ENCODE results near the gene JPH3.

DNA sequence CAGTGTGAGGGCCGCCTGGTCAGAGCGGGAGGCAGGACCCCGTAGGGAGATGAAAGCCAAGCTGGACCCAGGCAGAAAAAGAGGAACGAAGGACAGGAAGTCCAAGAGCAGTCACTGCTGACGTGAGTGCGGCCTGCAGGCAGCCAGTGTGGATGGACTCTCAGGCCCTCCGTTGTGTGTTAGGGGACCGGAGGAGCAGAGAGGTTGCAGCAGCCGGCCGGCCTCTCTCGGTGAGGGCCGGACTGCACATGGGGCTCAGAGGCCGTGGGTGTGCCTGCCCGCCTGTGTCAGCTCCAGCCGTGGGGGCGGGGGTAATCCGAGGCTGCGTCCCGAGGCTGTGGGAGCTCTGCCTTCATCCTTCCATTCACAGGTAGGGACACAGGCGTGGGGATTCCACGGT, 67.4 kb downstream of the JPH3 start:
- TF ChIP-seq, protein P1, sequence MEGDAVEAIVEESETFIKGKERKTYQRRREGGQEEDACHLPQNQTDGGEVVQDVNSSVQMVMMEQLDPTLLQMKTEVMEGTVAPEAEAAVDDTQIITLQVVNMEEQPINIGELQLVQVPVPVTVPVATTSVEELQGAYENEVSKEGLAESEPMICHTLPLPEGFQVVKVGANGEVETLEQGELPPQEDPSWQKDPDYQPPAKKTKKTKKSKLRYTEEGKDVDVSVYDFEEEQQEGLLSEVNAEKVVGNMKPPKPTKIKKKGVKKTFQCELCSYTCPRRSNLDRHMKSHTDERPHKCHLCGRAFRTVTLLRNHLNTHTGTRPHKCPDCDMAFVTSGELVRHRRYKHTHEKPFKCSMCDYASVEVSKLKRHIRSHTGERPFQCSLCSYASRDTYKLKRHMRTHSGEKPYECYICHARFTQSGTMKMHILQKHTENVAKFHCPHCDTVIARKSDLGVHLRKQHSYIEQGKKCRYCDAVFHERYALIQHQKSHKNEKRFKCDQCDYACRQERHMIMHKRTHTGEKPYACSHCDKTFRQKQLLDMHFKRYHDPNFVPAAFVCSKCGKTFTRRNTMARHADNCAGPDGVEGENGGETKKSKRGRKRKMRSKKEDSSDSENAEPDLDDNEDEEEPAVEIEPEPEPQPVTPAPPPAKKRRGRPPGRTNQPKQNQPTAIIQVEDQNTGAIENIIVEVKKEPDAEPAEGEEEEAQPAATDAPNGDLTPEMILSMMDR (conservative IDR thresholded peaks at IDR 0.05; ENCODE audit: low read depth, low read length) = no peak
- no peak for TF ChIP-seq EZH2 (IDR thresholded peaks at IDR 0.05; ENCODE audit: borderline replicate concordance, low read depth, low read length, poor library complexity, severe bottlenecking)

All from A673 (cell line).